ENCODE measurements around the gene STX8. TPM values are rescaled to one million over a fixed set of nuclear protein-coding genes. Genes with fewer than 3 reads are reported as not detected.
"Not testable (repeated sequence)": the region's sequence is repeated elsewhere in the genome, so short reads cannot be mapped to it uniquely, and the experiment has no call there.

The STX8 gene
- total RNA-seq, 1 experiment from 2014 or later = 49.0 TPM

- no peak for TF ChIP-seq CTCF (IDR thresholded peaks at IDR 0.05; ENCODE audit: unreplicated experiment)
- H3K9me3 Mint-ChIP-seq (ENCODE audit: unreplicated experiment) = no peaks in the 10 kb centered on the region
- H3K4me1 Mint-ChIP-seq (ENCODE audit: insufficient read depth, unreplicated experiment) = no peaks in the 10 kb centered on the region
- no peak overlapping the region for H3K27ac Mint-ChIP-seq (ENCODE audit: low read depth, unreplicated experiment)
- ChIA-PET POLR2A (no interaction called here), CTCF (no interaction called here)
- H3K36me3 Mint-ChIP-seq (ENCODE audit: insufficient read depth, unreplicated experiment) = no peaks in the 10 kb centered on the region
- no peak overlapping the region for H3K4me3 Mint-ChIP-seq (ENCODE audit: unreplicated experiment)
- H3K27me3 Mint-ChIP-seq (ENCODE audit: insufficient read depth, unreplicated experiment) = no peaks in the 10 kb centered on the region
- DNase-seq (ENCODE audit: unreplicated experiment) = no peak
- intact Hi-C loops (cut with micrococcal nuclease) = no loop called here
- BruUV-seq (replicated peaks) = no TSS peak
Measured at GRCh38 chr17:9261081-9262012, 314.3 kb downstream of the STX8 start.

GRCh38 chr17:9259419-9259818 lies 316.2 kb downstream of the STX8 start:
- H3K9me3 Mint-ChIP-seq (ENCODE audit: unreplicated experiment) = no peaks in the 10 kb centered on the region
- no peaks in the 10 kb centered on the region for H3K27me3 Mint-ChIP-seq (ENCODE audit: insufficient read depth, unreplicated experiment)
- no peaks in the 10 kb centered on the region for H3K4me1 Mint-ChIP-seq (ENCODE audit: insufficient read depth, unreplicated experiment)
- no TSS peak for BruUV-seq (replicated peaks)
- ChIA-PET POLR2A (no interaction called here), CTCF (no interaction called here)
- no peaks in the 10 kb centered on the region for H3K36me3 Mint-ChIP-seq (ENCODE audit: insufficient read depth, unreplicated experiment)
- no peak for DNase-seq (ENCODE audit: unreplicated experiment)
- intact Hi-C loops (cut with micrococcal nuclease) = no loop called here
- TF ChIP-seq CTCF (IDR thresholded peaks at IDR 0.05; ENCODE audit: unreplicated experiment) = no peak
- H3K27ac Mint-ChIP-seq (ENCODE audit: low read depth, unreplicated experiment) = no peak overlapping the region
- no peak overlapping the region for H3K4me3 Mint-ChIP-seq (ENCODE audit: unreplicated experiment)

- no peaks in the 10 kb centered on the region for H3K4me1 Mint-ChIP-seq (ENCODE audit: insufficient read depth, unreplicated experiment)
- ChIA-PET POLR2A (no interaction called here), CTCF (no interaction called here)
- H3K27ac Mint-ChIP-seq (ENCODE audit: low read depth, unreplicated experiment) = no peak overlapping the region
- TF ChIP-seq CTCF (IDR thresholded peaks at IDR 0.05; ENCODE audit: unreplicated experiment) = no peak
- H3K36me3 Mint-ChIP-seq (ENCODE audit: insufficient read depth, unreplicated experiment) = no peaks in the 10 kb centered on the region
- H3K27me3 Mint-ChIP-seq (ENCODE audit: insufficient read depth, unreplicated experiment) = no peaks in the 10 kb centered on the region
- no TSS peak for BruUV-seq (replicated peaks)
- no peak overlapping the region for H3K4me3 Mint-ChIP-seq (ENCODE audit: unreplicated experiment)
- no peak for DNase-seq (ENCODE audit: unreplicated experiment)
- intact Hi-C loops (cut with micrococcal nuclease) = no loop called here
- H3K9me3 Mint-ChIP-seq (ENCODE audit: unreplicated experiment) = no peaks in the 10 kb centered on the region
Measured at GRCh38 chr17:9258115-9259015, 317.3 kb downstream of the STX8 start.

- CTCF ChIA-PET; intact Hi-C loops (cut with micrococcal nuclease): not testable (repeated sequence)
Measured at GRCh38 chr17:9257630-9257965, 318.0 kb downstream of the STX8 start.

More at GRCh38 chr17:9257630-9257965, 318.0 kb downstream of the STX8 start:
- not testable (repeated sequence) for H3K4me3 Mint-ChIP-seq (ENCODE audit: unreplicated experiment); H3K27me3 Mint-ChIP-seq (ENCODE audit: insufficient read depth, unreplicated experiment); H3K9me3 Mint-ChIP-seq (ENCODE audit: unreplicated experiment); H3K4me1 Mint-ChIP-seq (ENCODE audit: insufficient read depth, unreplicated experiment); DNase-seq (ENCODE audit: unreplicated experiment); H3K36me3 Mint-ChIP-seq (ENCODE audit: insufficient read depth, unreplicated experiment); H3K27ac Mint-ChIP-seq (ENCODE audit: low read depth, unreplicated experiment); BruUV-seq (replicated peaks)
- POLR2A ChIA-PET = interaction anchor here (1.2 kb wide), 1 partner anchor 8 kb away, joined by 3 read pairs; no protein-coding TSS in a partner anchor

All from MCF 10A (cell line).